Activated naive CD4-positive, alpha-beta T cell treated with Interleukin-2 at 50 U/mL for 16 hours (primary cell): ENCODE measurements around the gene DNM1.
"Not testable (repeated sequence)": the region's sequence is repeated elsewhere in the genome, so short reads cannot be mapped to it uniquely, and the experiment has no call there.

Experiments used
- DNase-seq: peaks from one replicate; pipeline ENCODE4 v3.0.0-alpha.2; 2020

DNM1 gene

DNA sequence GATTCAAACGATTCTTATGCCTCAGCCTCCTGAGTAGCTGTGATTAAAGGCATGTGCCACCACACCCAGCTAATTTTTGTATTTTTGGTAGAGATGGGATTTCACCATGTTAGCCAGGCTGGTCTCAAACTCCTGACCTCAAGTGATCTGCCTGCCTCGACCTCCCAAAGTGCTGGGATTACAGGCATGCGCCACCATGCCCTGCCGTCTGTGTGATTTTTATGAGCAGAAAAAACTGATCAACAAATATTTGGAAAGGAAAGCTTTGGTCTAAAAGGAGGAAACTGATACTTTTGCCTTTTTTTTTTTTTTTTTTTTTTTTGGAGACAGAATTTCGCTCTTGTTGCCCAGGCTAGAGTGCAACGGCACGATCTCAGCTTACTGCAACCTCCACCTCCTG, 27.7 kb downstream of the DNM1 start:
- not testable (repeated sequence) for DNase-seq

DNA sequence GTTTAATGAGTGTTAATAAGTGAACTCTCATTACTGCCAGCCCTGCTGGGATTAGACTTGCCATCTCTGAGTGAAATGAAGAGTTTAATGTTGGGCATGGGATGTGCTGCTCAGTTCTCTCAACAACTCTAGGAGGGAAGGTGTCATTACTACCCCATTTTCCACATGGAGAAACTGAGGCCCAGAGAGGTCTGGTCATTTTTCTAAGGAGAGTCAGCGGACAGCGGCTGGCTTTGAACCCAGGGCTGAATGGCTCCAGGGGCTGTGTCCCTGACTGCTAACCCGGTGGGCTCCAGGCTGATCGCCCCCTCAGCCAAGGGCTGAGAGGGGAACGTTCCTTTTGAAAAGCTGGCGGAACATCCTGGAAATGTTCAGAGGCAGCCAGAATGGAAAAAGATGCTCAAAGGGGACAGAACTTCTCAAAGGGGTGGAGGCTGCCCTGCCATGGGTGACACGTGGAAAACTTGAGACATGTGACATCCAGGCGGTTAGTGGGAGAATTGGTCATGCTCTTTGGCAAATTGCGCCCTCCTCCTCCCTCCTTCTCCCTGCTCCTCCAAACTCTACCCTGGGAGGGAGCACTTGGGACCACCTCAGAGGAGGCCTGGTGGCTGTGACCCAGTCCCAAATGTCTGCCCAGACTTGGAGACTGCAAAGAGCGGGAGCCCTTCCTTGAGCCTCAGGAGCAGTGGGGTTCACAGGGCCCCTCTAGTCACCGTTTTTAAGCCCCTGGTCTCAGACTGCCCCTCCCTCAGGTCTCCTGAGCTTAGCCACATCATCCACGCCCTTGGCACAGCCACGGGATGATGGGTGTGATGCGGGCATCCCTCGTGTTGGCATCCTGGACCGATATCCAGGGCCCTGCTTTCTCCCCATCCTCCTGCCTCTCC, 28.7 kb downstream of the DNM1 start:
- DNase-seq, result no peak

DNA sequence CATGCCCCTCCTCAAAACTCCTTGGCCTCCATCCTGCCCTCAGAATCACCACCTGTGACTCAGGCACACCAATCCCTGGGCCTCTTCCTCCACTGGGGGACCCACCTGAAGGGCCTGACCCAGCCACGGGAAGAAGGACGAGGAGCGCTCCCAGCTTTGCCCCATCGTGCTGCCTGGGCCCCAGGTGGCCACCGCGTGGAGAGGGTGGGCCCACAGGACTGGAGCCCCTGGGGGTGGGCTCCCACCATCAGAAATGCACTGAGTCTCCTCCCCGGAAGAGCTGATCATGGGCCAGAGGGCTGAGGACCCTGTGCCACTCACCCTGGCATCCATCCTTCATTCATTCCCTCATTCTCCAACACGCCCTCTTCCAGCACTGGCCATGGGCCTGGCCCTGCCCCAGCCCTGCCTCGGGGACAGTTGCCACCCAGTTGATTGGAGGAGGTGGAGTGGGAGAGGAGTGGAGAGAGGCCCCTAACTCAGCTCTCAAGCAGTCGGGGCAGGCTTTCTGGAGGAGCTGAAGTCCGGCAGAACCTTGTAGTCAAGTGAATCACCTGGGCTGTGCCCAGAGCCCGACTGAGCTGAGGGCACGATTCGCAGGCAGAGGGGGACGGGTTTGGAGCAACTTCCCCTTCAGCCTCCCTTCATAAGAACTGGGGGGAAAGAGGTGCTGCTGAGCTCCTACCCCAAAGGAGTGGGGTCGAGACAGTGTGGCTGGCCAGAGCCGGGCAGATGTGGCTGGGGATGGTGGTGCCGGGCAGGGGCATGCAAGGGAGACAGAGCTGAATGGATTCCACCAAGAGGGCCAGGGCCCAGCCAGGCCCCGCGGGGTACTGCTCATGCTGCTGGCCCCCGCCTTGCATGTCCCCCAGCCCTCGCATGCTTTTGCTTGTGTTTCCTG, 29.6 kb downstream of the DNM1 start:
- DNase-seq, result no peak

DNA sequence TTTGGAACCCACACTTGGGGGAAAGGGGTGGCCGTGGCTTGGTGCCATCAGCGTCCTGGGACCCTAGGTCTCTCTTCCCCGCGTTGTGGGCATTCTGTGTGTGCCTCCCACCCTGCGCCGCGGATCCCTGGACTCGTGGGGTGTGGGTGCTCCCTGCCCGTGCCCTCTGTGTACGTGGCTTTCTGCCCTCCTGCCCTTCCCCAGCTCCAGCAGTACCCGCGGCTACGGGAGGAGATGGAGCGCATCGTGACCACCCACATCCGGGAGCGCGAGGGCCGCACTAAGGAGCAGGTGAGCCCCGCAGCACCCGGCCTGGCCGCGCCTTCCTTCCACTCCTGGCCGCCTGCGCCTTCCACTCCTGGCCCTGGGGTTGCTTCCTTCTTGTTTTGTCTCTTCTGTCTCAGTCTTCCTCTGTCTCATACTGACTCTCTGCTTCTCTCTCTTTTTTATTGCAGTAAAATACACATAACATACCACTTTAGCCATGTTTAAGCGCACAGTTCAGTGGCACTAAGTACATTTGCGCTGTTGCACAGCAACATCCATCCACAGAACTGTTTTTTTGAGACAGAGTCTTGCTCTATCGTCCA, 30.7 kb downstream of the DNM1 start:
- DNase-seq, result no peak

DNA sequence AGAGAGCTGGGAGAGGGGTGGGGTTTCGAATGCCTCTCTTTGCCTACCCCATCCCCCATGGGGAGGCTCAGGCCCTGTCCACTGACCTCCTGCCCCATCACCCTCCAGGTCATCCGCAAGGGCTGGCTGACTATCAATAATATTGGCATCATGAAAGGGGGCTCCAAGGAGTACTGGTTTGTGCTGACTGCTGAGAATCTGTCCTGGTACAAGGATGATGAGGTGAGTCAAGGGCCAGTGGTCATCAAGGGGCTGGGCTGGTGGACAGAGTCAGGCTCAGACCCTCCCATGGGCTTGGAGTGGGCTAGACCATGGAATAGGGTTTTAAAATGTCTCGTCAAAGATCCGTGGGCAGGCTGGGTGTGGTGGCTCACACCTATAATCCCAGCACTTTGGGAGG, 38.9 kb downstream of the DNM1 start:
- DNase-seq, result no peak

DNA sequence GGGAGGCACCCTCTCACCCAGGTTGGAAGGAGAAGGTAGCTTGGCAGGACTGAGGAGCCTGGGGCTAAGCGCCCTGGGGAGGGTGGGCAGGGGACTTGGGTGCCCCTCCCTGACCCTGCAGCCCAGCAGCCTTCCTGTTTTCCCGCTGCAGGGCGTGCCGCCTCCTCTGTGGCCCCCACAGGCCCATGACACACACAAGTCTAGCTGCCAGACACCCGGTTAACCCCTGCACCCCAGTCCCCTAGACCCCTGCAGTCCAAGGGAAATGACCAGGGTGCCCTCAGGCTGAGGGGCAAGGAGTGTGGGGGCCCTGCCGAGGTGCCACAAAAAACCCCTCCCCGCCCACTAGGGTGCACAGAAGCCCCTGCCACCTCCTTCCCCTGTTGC, 39.6 kb downstream of the DNM1 start:
- no peak for DNase-seq

DNA sequence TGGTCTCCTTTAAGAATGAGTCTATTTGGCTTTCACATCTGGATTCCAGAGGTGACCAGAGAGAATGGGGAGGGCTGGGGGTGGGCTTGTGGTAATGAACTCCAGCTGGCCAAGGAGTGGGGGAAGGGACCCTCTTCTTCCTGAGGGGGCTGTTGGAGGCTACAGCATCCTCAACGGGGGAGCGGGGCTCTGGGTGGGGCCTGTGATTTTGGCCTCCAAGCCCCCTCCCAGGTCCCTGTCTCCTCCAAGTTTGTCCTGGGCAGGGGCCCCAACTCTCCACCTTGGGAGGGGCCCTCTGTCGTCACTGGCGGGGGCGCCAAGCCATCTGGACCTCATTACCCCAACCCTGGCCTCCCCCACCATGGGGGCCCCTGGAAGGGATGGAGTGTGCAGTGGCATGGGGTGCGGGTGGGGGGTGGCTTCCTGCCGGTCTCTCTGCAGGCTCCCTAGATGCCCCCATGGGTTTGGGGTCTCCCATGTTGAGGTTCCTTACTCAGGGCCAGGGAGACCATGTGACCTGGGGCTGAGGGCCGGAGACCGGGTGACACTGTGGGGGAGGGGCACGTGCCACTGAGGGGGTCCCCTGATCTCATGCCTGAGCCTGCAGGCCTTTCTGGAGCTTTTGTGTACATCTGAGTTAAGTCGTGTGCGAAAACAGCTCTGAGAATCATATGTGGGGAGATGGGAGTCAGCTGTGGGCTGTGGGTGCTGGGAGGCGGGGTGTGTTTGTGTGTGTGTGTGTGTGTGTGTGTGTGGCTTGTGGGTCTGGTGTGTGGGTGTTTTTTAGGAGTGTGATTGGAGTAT, 40.2 kb downstream of the DNM1 start:
- no peak for DNase-seq

DNA sequence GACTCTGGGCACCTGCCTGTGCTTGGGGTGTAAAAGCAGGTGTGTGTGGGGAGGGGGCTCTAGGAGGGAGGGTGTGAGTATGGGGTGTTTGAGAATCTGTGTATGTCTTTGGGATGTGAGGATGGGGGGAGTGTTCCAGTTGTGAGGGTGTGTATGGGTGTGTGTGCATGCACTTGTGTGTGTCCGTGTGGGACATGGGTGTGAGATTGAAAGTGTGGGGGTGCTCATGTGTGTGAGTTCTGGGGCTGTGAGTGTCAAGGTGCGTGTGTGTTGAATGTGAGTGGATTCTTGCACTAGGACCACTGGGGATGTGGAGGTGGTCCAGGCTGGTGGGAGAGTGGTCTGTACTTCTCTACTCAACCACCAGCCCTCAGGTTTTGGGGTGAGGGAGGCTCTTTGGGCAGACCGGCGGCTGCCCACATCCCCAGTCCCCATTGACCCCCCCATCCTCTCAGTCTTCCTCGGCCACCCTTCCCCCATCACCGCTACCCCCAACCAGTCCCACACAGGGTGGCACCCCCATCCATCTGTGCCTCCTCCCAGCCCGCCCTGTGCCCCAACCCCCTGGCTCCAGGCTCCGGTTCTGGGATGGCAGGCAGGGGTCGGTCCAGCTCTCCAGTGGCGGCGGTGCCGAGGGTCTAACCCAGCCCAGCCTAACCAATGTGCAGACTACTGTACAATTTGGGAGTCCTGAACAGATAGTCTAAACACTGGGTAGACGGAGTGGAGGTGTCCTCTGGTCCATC, 41.1 kb downstream of the DNM1 start:
- DNase-seq, result no peak

DNA sequence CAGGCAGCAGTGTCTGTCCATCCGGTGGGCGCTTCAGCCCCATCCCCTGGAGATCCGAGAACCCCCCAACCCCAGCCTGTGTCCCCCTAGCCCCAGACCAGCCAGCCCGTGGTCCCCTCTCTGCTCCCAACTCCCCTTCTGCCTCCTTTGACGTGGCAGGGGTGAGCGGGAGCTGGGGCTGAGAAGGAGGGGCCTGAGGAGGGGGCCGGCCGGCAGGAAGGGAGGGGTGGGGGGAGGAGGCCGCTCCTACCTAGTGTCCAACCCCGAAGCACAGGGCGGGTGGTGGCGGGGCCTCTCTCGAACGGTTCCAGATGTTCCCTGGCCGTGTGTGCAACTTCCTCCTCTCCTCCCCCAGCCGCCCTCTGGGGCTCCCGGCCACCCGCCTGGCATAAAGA, 41.7 kb downstream of the DNM1 start:
- DNase-seq, result no peak

DNA sequence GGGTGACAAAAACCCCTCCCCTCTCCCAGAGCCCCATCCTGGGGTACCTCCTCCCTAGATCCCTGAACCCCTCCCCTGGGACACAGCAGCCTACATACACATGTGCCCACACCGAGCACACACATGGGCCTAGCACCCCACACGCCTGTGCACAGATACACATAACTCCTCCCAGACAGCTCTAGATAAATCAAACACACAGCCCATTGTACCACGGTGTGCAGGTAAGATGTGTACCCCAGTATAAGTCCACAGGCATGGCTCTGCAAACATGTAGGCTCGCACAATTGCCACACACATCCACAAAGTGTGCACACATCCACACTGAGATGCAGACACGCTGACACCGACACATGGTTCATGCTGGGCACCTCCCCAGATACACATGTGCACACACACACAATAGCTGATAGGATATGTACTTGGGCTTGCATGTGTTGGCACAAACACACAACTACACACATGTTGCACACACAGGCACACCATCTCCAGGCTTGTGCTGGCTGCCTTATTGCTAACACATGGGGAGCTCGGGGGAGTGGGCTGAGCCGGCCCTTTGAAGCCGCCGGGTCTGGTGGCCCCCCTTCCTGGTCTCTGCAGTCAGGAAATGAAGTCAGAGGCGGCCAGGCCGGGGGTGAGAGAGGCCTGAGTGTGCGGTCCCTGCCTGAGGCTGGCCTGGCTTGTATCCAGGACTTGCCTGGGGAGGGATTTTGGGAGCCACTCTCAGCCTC, 42.4 kb downstream of the DNM1 start:
- no peak for DNase-seq

DNA sequence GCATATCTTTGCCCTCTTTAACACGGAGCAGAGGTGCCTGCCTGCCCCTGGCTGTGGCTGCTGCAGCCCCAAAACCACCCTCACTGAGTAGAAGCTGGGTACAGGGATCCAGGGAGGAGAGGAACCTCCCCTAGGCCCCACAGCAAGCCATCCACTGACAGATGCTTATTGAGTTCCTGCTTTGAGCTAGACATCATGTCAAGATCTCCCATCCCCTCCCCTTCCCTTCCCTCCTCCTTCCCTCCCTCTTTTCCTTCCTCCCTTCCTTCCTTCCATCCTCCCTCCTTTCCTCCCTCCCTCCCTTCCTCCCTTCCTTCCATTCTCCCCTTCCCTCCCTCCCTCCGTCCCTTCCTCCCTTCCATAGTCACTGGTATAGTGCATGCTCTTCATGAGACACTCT, 43.3 kb downstream of the DNM1 start:
- DNase-seq, result no peak

DNA sequence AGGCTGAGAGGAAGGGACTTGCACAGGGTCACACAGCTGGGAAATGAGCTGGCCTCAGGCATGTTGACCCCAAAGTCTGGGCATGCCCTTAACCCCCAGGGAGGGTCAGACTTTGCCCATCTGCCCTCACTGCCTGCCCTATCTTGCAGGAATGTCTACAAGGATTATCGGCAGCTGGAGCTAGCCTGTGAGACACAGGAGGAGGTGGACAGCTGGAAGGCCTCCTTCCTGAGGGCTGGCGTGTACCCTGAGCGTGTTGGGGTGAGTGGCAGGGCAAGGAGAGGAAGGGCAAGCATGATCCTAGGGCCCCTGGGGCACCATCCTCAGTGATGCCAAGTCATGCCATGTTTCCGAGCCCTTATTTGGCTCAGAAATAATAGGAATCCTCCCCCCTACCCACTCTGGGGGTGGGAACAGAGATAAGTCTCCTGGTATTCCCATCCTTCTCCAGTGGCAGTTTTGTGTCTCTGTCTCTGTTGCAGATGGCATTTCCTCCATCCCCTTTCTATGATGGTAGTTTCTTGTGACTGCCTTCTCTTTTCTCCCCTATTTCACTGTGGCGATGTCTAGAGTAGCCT, 44.1 kb downstream of the DNM1 start:
- no peak for DNase-seq

DNA sequence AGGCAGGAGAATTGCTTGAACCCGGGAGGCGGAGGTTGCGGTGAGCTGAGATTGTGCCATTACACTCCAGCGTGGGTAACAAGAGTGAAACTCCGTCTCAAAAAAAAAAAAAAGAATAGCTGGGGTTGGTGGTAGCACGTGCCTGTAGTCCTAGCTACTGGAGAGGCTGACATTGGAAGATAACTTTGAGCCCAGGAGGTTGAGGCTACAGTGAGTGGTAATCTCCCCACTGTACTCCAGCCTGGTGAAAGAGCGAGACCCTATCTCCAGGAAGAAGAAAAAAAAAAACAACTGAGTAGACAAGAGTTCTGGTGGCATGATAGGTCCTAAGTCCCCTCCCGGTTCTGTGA, 46.4 kb downstream of the DNM1 start:
- no peak for DNase-seq

DNA sequence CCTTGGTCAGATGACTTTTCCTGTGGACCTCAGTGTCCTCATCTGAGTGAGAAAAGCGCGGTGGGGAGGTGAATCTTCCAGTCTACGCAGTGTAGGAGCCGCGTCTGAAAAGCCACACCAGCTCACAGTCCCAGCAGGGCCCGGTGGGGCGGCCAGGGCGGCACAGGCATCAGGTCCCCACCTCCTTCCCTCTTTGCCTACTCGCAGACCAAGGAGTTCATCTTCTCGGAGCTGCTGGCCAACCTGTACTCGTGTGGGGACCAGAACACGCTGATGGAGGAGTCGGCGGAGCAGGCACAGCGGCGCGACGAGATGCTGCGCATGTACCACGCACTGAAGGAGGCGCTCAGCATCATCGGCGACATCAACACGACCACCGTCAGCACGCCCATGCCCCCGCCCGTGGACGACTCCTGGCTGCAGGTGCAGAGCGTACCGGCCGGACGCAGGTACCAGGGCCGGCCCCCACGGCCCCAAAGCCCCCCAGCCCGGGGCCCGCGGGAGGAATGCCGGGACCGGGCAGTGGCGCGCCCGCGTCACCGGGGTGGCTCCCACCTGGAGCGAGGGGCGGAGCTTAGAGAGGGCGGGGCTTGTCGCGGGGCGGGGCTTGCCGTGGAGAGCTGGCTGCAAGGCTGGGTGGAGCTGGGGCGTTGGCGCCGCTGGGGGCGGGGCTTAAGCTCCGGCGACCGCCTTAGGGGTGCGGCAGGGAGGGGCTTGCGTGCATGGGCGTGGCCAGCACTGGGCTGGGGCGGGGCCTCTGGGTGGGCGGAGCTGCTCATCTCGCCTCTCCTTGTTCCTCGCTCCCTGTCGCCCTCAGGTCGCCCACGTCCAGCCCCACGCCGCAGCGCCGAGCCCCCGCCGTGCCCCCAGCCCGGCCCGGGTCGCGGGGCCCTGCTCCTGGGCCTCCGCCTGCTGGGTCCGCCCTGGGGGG, 47.0 kb downstream of the DNM1 start:
- peak; percentile 97 for DNase-seq

DNA sequence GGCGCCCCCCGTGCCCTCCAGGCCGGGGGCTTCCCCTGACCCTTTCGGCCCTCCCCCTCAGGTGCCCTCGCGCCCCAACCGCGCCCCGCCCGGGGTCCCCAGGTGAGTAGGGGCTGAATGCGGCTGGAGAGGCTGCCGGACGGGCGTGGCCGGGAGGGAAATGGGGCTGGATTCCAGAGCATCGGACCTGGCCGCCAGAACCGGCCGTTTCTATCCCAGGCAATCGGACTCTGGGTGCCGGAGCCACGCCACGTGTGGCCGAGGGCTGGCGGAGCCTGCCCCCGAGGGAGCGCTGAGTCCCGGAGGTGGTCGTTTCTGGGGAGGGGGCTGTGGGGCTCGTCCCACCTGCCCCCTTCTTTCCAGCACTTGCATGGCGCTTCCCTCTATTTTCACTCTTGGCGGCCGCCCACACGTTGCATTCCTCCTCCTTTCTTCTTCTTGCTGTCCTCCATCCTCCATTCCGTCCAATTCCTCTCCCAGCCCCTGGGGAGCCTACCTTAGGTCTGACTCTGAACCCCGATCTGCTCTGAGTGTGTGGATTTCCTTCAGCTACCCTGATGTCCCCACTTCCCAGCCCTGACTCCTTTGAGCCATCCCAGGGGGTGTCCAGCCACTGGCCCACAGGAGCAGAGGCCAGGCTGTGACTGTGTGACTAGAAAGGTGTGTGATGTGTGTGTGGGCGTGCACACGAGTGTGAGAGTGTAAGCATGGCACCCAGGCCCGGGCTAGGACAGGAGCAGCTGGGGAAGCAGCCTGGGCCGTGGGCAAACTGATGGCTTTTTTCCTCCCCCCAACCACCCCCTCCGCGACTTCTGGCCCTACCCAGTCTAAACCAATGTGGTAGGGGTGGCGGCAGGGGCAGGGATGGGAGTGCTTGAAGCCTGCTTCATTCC, 47.9 kb downstream of the DNM1 start:
- DNase-seq, result peak; percentile 8

DNA sequence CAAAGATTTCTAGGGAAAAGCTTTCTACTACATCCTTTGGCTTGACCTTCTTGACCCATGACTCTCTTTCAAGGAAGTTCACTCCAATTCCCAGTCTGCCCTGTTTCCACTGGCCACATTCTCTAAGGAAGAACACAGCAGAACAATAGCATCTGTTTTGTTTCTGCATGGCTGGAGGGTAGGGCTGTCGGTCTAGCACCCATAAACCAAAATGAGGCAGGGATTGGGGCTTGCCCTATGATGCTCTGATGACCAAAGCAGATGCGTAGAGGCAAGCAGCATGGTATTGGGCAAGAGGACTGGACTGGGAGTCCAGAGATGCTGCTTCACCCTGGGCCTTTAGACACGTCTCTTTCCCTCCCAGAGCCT, 48.5 kb downstream of the DNM1 start:
- no peak for DNase-seq

DNA sequence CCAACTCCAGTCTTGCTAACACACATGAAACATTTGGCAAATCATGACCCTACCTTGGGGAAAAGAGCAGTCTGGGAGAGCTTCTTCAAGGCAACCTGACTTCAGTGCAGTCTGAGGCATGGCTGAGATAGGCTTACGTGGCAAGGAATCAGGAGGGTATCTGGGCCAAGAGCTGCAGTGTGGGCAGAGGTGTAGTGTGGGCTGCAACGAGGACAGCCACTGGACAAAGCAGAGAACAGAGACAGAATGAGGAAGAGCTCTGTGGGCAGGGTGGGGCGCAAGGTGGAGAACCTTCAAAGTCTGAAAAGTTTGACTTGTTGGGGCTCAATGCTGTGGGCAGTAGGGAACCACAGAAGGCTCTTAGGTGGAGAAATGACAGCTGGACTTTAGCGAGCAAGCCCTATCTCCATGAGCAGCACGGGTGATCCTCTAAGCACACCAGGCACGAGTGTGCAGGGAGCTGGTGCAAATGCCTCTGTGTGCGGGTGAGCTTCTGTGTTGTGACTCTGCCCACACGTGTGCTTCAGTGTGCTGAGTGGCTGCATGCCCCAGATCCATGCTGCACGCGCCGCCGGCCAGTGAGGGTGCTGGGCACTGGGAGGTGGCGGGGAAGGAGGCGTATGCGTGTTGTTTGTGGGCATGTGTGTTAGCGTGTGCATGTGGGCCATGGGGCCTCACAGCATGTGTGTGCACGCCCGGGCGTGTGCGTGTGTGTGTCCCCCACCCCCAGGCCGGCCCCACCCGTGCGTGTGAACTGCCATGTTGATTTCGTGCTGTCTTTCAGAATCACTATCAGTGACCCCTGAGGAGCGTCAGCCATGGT, 49.3 kb downstream of the DNM1 start:
- DNase-seq, result no peak
